Fibroblast of lung (primary cell): ENCODE data around the gene PCDH15. TPM values are rescaled to one million over a fixed set of nuclear protein-coding genes. Genes with fewer than 3 reads are reported as not detected.

Experiments
- DNase-seq, 2 donors: peaks; one replicate each; pipeline versions ENCODE4 v3.0.0 to v3.0.0-alpha.2; 2010; ENCODE audit warnings: low read depth in 2 of 2
- H2AFZ ChIP-seq: 2 replicates; pipeline ENCODE4 v1.5.1; 2012; ENCODE audit warnings: low read length, control low read depth, inconsistent platforms
- H3K27ac ChIP-seq: 2 replicates; pipeline ENCODE4 v1.5.1; 2011; ENCODE audit warnings: low read length, control low read depth; ENCODE audit not compliant: insufficient read depth
- H3K27me3 ChIP-seq: 2 replicates; pipeline ENCODE4 v1.5.1; 2011; ENCODE audit warnings: mild to moderate bottlenecking, low read length; ENCODE audit not compliant: control insufficient read depth, insufficient read depth
- H3K36me3 ChIP-seq: 2 replicates; pipeline ENCODE4 v1.5.1; 2011; ENCODE audit warnings: low read length; ENCODE audit not compliant: control insufficient read depth, insufficient read depth
- H3K4me1 ChIP-seq: 2 replicates; pipeline ENCODE4 v1.5.1; 2011; ENCODE audit warnings: low read length; ENCODE audit not compliant: control insufficient read depth, insufficient read depth; ENCODE audit errors: extremely low read depth
- H3K4me2 ChIP-seq: 2 replicates; pipeline ENCODE4 v1.5.1; 2011; ENCODE audit warnings: low read length, control low read depth; ENCODE audit not compliant: insufficient read depth; ENCODE audit errors: extremely low read depth
- H3K4me3 ChIP-seq, 4 experiments: fragments of 200-600 bp in 1 of 4; sonication (generic) in 1 of 4; replicated peaks in 1 of 4; 2 replicates each; pipeline ENCODE4 v1.5.1; 2011 to 2016; ENCODE audit warnings: low read length in 4 of 4, low read depth in 3 of 4, mild to moderate bottlenecking in 3 of 4, control low read depth in 2 of 4, inconsistent platforms in 1 of 4, mixed read lengths in 1 of 4; ENCODE audit not compliant: insufficient read depth in 1 of 4; ENCODE audit errors: control extremely low read depth in 1 of 4
- H3K79me2 ChIP-seq: 2 replicates; pipeline ENCODE4 v1.5.1; 2012; ENCODE audit warnings: mild to moderate bottlenecking, low read length, inconsistent platforms; ENCODE audit not compliant: control insufficient read depth, insufficient read depth
- H3K9ac ChIP-seq: 2 replicates; pipeline ENCODE4 v1.5.1; 2011; ENCODE audit warnings: mild to moderate bottlenecking, low read length, control low read depth; ENCODE audit not compliant: insufficient read depth
- H3K9me3 ChIP-seq: 2 replicates; pipeline ENCODE4 v1.5.1; 2012; ENCODE audit warnings: low read depth, low read length; ENCODE audit not compliant: control insufficient read depth, insufficient read depth
- H4K20me1 ChIP-seq: 2 replicates; pipeline ENCODE4 v1.5.1; 2011; ENCODE audit warnings: low read length; ENCODE audit not compliant: control insufficient read depth, insufficient read depth; ENCODE audit errors: extremely low read depth
- CTCF ChIP-seq, 2 donors: IDR thresholded peaks in 1 of 2; conservative IDR thresholded peaks in 1 of 2; 1 replicate in 1 of 2; 2 replicates in 1 of 2; pipeline ENCODE4 v1.5.1; 2011 to 2012; ENCODE audit warnings: low read length in 2 of 2, control low read depth in 1 of 2, inconsistent platforms in 1 of 2, low read depth in 1 of 2, mild to moderate bottlenecking in 1 of 2
- EZH2 ChIP-seq: IDR thresholded peaks from 2 replicates; pipeline ENCODE4 v1.5.1; 2012; ENCODE audit warnings: low read length, control low read depth, mild to moderate bottlenecking; ENCODE audit errors: missing control alignments
- polyA plus RNA-seq, 2 donors: library from polyadenylated mRNA; depleted of rRNA in 1 of 2; stranded (reverse) in 1 of 2; unstranded in 1 of 2; fragments of >200 nt; gene quantifications; 2 replicates each; pipeline ENCODE4 v1.2.1, GENCODE V29; 2011 to 2012; ENCODE audit warnings: missing spikeins in 1 of 2
- total RNA-seq: library from RNA; depleted of rRNA; stranded (reverse); fragments of >200 nt; gene quantifications from 2 replicates; pipeline ENCODE4 v1.2.1, GENCODE V29; 2014

Gene PCDH15
- total and polyA plus RNA-seq, 2 donors (not counting 1 experiment from before 2014, with no cell fraction given) = under 0.01 TPM; not detected in 1

- Histone ChIP-seq H3K36me3 (no peaks in the 10 kb centered on the region), H4K20me1 (no peaks in the 10 kb centered on the region), H3K79me2 (no peaks in the 10 kb centered on the region), H3K27me3 (no peaks in the 10 kb centered on the region), H3K4me2 (no peak overlapping the region), H3K9ac (no peak overlapping the region), H3K4me3 (no peak overlapping the region), H3K4me1 (no peaks in the 10 kb centered on the region), H3K27ac (no peak overlapping the region), H2AFZ (no peak overlapping the region), H3K9me3 (no peaks in the 10 kb centered on the region)
- DNase-seq = no peak
- TF ChIP-seq EZH2 (no peak), CTCF (conservative IDR thresholded peaks at IDR 0.05 in 1 of 2, IDR thresholded peaks at IDR 0.05 in 1 of 2; ENCODE audit: low read depth in 1 of 2, low read length in 2 of 2) (no peak)
Measured at GRCh38 chr10:54728511-54728910, 72.5 kb downstream of the PCDH15 start.

- H3K27me3 ChIP-seq = no peaks in the 10 kb centered on the region
- TF ChIP-seq CTCF (conservative IDR thresholded peaks at IDR 0.05 in 1 of 2, IDR thresholded peaks at IDR 0.05 in 1 of 2; ENCODE audit: low read depth in 1 of 2, low read length in 2 of 2) = no peak
- no peak for TF ChIP-seq EZH2
- no peaks in the 10 kb centered on the region for H4K20me1 ChIP-seq
- no peaks in the 10 kb centered on the region for H3K36me3 ChIP-seq
- H3K4me3 ChIP-seq = no peak overlapping the region
- H3K4me2 ChIP-seq = no peak overlapping the region
- no peaks in the 10 kb centered on the region for H3K4me1 ChIP-seq
- H3K9ac ChIP-seq = no peak overlapping the region
- no peak for DNase-seq
- no peaks in the 10 kb centered on the region for H3K9me3 ChIP-seq
- H3K27ac ChIP-seq = no peak overlapping the region
- H3K79me2 ChIP-seq = no peaks in the 10 kb centered on the region
- H2AFZ ChIP-seq = no peak overlapping the region
Measured at GRCh38 chr10:54722075-54722474, 79.0 kb downstream of the PCDH15 start.

- no peak overlapping the region for H3K4me3 ChIP-seq
- no peak for TF ChIP-seq CTCF (conservative IDR thresholded peaks at IDR 0.05 in 1 of 2, IDR thresholded peaks at IDR 0.05 in 1 of 2; ENCODE audit: low read depth in 1 of 2, low read length in 2 of 2)
- no peak for TF ChIP-seq EZH2
- H3K9me3 ChIP-seq = no peaks in the 10 kb centered on the region
- no peak overlapping the region for H3K4me2 ChIP-seq
- H3K79me2 ChIP-seq = no peaks in the 10 kb centered on the region
- H3K9ac ChIP-seq = no peak overlapping the region
- H3K36me3 ChIP-seq = no peaks in the 10 kb centered on the region
- no peak overlapping the region for H2AFZ ChIP-seq
- no peak for DNase-seq
- no peaks in the 10 kb centered on the region for H3K27me3 ChIP-seq
- H3K4me1 ChIP-seq = no peaks in the 10 kb centered on the region
- no peaks in the 10 kb centered on the region for H4K20me1 ChIP-seq
- H3K27ac ChIP-seq = no peak overlapping the region
Measured at GRCh38 chr10:54710918-54711317, 90.1 kb downstream of the PCDH15 start.
